Dermis blood vessel endothelial cell (primary cell): ENCODE measurements around the gene FCHSD1. TPM values are rescaled to one million over a fixed set of nuclear protein-coding genes. Genes with fewer than 3 reads are reported as not detected.

Experiments used
- DNase-seq: peaks from one replicate; pipeline ENCODE4 v3.0.0; 2010
- total RNA-seq: library from RNA; depleted of rRNA; stranded (reverse); fragments of >200 nt; gene quantifications from 2 replicates; pipeline ENCODE4 v1.2.3, GENCODE V29; 2014

Gene FCHSD1
- total RNA-seq, 1 donor from 2014 or later: 24.0 TPM

DNA sequence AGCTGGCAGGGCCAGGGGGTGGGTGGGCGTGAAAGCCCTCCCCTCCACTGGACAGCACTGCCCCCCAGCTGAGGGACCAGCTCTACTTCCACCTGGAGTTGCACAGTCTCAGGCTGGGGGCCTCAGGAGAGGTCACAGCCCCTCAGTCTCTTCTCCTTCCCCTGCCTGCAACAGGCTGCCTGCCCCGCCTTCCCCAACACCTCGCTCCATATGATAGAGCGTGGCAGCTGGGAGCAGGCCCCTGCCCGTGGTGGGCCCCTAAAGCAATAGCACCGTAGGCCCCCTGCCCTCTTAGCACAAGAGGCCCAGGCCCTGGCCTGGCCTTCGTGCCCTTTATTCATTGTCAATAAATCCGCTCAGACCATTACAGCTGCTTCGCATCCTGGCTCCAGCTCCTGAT is 10.5 kb downstream of the FCHSD1 start:
- no peak for DNase-seq

DNA sequence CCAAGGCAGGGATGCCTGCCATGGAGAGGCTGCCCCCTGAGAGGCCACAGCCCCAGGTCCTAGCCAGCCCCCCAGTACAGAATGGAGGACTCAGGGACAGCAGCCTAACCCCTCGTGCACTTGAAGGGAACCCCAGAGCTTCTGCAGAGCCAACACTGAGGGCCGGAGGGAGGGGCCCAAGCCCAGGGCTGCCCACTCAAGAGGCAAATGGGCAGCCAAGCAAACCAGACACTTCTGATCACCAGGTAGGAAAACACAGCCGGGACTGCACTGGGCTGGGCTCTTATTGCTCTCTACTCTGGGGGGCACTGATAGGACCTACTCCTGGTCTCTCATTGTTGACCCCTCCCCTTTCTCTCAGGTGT is 11.2 kb downstream of the FCHSD1 start:
- DNase-seq: no peak

DNA sequence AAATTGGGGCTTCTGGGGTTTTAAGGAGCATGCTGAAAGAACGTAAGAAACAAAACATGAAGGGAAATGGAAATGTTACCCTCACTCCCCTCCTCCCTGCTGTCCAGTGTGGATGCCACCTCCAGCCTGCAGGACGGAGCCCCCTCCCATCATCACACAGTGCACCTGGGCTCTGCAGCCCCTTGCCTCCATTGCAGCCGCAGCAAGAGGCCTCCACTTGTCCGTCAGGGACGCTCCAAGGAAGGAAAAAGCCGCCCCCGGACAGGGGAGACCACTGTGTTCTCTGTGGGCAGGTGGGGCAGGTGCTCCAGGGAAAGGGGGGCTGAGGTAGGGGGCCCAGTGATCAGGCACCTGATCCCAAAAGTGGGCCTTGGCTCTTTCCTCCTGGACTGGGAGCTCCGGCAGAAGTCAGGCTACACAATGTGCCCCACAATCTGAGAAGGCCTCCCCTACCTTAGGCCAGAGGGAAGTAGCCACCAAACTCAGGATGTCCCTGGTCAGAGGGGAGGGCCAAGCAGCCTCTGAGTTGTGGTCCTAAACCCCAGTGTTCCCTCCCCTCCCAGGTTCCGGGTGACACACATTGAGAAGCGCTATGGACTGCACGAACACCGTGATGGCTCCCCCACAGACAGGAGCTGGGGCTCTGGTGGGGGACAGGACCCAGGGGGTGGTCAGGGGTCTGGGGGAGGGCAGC is 11.7 kb downstream of the FCHSD1 start:
- no peak for DNase-seq

DNA sequence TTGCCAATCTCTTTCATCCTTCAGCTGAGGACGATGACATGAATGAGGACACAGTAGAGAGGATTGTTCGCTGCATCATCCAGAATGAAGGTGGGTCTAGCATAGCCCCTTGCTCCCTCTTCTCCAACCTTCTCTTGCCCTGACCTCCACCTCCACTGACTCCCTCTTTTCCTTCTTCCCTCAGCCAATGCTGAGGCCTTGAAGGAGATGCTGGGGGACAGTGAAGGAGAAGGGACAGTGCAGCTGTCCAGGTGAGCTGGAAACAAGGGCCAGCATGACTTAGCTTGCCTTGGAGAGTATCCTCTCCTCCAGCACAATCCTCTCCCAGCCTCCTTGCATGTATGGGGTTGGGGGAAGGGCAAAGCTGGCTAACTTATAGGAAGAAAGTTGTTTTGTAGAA is 12.4 kb downstream of the FCHSD1 start:
- no peak for DNase-seq

DNA sequence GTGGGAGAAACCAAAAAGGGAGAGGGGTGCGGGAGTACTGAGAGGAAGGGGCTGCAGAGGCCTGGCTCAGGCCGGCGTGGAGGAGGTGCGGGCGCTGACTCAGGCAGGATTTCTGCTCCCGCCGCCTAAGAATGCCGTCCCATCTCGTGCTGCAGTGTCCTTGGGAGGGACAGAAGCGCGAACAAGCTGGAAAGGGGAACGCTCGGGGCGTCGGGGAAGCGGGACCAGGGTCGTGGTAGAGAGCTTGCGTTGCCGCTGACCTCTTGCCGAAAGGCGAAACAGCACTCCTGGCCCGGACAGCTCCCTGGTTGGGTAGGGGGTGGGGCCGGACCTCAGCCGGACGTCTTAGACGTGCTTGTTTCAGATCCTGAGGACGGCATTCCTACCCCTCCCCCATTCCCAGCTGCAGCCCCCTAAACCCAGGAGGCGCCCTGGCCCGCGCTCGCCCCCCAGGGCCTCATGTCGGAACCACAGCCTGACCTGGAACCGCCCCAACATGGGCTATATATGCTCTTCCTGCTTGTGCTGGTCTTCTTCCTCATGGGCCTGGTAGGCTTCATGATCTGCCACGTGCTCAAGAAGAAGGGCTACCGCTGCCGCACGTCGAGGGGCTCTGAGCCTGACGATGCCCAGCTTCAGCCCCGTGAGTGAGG is 13.3 kb downstream of the FCHSD1 start:
- peak; percentile 73 for DNase-seq

DNA sequence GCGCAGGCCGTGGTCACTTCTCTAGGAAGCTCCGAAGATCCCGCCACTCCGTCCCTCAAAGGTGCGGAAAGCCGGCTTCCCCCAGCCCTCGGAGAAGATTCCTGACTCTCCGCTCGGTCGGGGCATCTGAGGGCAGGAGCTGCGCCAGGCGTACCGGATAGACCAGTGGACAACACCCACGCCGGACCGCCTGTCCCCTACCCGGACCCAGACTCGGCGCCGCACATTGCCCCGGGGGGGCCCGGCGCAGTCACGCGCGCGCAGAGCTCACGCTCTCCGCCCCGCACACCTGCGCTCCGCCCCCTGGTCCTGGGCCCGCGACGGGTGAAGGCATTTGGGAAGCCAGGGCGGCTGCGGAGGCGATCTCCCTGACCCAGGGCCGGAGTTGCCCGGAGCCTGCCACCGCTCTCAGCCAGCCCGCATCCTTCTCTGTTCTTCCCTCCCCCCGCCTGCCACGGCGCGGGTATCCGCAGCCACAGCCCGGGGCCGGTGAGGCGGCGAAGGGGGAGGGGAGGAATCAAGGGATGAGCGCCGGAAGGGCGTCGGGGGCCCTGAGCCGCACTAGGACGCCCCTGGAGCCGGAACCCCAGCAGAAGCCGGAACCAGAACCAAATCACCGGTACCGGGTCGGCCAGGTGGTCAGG is 14.0 kb downstream of the FCHSD1 start:
- peak; percentile 10 for DNase-seq

DNA sequence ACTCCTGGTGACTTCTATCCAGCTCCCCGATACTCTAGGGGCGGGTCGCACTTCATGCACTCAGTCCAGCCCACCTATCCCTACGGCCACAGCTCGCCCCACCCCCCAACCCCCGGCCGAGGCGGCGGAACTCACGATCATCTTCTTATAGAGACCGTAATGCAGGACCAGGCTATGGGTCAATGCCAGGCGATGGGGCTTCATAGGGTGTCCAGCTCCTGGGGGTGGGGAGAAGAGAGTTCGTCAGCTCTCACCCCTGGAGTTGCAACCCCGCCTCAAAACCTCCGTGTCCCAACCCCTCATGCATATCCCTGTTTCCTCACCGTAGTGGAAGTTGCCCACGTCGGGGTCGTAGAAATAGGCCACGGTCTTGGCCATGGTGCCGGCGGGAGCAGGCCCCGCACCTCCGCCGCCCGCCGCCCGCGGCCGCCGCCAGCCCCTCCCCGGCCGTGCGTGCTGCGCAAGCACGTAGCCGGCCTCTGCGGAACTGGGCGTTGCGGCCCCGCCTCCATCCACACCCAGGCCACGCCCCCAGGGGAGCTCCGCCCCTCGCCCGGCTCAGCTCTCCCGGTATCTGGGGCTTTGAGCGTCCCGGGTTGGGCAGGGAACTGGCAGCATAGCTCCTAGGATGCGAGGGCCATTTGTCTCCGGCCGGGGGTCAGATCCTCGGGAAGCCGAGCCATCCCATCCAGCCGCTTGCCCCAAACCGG is 14.7 kb downstream of the FCHSD1 start, which contains the start of the genes HDAC3 and RELL2:
Gene HDAC3, minus strand, starts transcription at position 437 of the 710 bp plus-strand sequence. Its CDS starts 59 bp downstream, at position 378.
Gene RELL2, plus strand, starts transcription at position 585 of the 710 bp plus-strand sequence. CDS start 1,229 bp downstream, outside the sequence.
- DNase-seq: peak; percentile 94

DNA sequence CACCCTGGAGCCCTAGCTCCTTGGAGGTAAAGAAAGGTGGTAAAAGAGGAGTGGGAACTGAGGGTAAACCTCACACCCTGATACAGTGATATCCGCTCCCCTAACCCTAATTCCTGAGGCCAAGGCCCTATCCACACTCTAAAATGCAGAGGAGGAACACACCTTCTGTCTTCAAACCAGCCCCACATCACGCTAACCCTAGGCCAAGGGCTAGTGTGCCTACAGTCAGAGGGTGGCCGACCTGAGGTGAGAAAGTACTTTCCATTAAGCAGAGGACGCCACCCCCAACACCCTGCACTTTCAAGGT is 15.2 kb downstream of the FCHSD1 start:
- no peak for DNase-seq

DNA sequence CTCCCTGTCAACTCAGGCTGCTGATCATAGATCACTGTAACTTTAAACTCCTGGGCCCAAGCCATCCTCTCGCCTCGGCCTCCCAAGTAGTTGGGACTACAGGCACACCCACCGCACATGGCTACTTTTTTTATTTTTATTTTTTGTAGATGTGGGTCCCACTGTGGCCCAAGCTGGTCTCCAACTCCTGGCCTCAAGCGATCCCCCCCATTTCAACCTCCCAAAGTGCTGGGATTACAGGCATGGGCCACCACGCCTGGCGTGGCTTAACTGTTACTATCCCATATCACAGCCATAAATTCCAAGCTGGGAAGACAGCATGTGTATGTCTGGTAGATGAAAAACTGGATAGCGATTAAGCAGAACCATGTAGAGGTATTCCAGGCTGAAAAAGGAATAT is 15.6 kb downstream of the FCHSD1 start:
- no peak for DNase-seq

DNA sequence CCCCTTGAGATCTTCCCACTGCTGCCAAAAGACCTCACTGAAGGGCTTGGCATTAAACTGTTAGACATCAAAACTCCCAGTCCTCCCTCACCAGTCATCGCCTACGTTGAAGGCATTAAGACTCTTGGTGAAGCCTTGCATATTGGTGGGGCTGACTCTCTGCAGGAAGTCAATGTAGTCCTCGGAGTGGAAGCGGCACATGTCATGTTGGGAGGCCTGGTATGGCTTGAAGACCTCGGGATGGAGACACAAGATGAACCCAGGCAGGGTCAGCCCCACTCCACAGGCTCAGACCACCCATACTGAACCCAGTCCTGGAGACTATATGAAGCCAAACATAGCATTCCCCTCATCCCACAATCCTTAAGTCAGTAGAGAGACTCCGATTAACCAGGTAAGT is 16.5 kb downstream of the FCHSD1 start:
- DNase-seq: no peak

DNA sequence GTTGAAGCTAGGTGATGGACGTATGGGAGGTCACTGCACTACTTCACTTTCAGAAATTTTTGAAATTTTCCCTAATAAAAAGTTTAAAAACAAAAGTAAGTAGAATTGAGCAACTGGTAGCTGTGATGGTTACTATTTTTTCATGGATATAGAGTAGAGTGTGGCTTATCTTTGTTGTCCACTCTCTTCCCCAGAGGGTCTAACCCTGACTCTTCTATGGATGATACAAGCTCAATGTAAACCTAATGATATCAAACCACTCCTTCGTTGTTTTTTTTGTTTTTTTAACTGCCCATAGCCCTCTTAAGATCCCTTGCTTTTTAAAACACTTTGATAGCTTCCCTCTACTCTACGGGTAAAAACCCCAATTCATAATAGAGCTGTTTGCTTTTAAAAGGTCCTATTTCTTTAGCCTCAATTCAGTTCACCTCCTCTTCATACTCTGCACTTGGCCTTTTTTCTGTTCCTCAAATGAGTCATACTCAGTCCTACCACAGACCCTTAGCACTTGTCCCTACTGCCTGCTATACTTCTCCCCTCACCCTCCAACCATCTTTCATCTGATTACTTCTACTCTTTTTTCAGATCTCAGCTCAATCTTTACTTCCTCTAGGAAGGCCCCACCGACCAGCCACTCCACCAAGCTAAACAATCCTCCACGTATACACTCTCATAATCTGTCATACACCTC is 17.2 kb downstream of the FCHSD1 start:
- no peak for DNase-seq

DNA sequence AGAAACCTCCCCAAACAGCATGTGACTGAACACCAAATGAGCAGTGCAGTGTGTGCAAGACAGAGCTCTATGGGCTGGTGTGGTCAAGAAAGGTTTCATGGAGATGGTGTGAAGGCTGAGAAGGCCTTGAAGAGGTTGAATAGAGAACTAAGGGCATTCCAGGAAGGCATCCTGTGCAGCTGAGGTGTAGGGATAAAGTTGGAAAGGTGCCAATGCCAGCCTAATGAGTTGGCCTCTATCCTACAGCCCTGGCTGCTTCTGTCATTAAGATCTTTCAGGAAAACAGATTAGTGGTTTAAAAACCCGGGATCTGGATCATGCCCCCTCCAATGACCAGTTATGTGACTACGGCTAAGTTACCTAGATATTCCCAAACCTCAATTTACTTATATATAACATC is 18.6 kb downstream of the FCHSD1 start:
- no peak for DNase-seq

DNA sequence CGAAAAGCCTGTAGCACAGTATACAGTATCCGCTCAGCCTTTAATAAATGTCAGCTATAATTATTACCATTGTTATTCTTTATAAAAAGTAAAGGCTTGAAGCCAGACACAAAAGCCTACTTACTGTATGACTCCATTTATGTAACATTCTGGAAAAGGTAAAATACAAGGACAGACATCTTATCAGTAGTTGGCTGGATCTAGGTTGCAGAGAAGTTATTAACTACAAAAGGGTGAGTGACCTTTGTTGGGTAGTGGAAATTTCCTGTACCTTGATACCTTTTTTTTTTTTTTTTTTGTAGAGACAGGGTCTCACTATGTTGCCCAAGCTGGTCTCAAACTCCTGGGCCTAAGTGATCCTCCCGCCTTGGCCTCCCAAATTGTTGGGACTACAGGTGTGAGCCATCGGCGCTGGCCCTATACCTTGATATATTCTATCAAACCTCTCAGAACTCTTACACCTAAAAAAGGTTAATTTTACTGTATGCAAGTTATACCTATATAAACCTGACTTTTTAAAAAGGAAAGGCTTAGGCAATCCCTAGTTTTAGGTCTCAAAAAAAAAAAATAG is 20.6 kb downstream of the FCHSD1 start:
- no peak for DNase-seq

DNA sequence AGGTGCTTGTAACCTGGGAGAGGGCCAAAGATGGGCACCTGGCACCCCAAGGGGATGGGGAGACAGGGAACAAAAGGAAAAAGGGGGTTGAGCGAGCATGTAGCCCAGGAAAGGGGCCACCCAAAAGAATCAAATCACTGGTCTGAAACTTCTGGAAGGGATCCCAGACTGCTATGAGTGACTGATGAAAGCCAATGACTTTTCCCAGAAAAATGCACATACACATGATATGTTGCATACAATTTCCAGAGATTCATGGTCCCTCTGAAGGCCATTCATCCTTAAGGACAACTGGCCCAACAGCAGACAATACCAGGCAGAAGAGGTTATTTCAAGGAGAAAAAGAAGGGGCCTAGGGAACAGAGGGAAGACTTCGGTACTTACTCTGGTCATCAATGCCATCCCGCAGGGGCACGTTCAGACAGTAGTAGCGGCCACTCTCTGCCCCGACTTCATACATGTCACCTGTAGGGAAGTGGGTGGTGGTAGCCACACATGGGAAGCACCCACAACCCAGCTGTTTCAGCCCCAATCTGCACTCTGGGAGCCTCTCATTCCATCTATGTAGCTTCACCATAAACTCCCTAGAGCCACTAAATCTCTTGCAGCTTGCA is 22.9 kb downstream of the FCHSD1 start:
- no peak for DNase-seq

DNA sequence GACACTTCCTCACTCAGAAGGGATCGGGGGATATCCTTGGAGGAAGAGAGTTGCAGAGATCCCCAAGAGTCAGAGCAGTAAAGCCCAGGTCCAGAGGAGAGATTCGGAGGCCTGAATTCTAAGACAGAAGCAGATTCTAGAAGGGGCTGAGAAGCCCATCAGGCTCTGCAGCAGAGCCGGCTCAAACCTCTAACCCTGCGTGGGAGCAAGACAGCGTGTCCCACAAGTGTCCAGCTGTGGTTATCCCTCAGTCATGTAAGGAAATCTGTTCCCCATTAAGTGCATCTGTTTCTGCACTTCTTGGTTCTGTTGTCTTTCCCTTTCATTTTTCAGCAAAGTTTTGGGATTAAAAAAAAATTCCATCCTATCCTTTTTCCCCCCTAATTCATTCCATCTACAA is 27.6 kb downstream of the FCHSD1 start:
- no peak for DNase-seq

DNA sequence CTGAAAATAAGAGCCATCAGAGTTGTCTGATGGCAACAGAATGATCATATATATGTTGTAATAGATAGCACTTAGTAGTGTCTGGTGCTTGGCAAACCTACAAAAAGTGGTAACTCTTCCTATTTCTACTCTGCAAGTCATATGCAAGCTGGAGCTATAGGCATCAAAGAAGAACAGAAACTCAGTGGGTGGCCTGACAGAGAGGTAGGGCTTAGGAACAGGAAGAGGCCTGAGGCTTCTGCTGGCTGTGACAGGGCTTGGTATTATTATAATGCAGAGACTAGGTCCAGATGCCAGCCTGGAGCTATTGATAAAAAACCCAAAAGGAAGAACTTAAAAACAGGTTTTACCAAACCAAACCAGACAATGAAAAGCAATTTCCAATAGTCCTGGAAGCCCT is 28.0 kb downstream of the FCHSD1 start:
- DNase-seq: no peak

DNA sequence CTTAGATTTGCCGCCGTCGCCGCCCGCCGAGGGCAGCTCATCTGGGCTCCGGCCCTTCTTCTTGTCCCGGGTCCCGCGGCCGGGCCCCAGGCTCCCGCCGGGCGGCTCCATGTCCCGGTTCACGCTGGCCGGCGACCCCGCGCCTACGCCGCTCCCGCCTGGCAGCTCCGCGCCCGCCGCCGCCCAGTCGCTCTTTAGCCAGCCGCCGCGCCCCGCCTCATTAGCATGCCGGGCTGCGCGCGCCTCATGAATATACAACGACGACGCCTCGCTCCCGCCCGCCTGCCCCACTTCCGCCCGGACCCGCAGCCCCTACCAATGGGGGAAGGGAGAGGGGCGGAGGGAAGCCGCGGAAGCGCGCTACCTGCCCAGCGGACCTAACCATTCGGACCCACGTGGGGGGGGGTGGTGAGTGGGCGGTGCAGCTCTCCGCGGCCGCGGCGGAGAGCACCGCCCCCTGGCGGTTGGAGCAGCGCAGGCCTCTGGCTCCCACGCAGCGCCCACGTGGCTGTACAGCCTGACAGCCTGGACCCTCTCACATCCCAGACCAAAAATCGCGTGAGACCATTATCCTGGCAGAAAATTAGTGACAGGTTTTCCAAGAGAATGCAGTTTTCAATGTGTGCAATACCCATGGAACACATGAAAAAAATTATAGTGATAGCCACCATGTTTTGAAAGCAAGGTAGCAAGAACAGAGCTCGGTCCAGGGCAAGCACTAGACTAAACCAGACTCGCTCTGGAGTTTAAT is 32.2 kb downstream of the FCHSD1 start, which contains the start of gene DIAPH1:
Gene DIAPH1, minus strand, starts transcription at position 197 of the 751 bp plus-strand sequence. Its CDS starts 86 bp downstream, at position 111.
- DNase-seq: peak; percentile 98

DNA sequence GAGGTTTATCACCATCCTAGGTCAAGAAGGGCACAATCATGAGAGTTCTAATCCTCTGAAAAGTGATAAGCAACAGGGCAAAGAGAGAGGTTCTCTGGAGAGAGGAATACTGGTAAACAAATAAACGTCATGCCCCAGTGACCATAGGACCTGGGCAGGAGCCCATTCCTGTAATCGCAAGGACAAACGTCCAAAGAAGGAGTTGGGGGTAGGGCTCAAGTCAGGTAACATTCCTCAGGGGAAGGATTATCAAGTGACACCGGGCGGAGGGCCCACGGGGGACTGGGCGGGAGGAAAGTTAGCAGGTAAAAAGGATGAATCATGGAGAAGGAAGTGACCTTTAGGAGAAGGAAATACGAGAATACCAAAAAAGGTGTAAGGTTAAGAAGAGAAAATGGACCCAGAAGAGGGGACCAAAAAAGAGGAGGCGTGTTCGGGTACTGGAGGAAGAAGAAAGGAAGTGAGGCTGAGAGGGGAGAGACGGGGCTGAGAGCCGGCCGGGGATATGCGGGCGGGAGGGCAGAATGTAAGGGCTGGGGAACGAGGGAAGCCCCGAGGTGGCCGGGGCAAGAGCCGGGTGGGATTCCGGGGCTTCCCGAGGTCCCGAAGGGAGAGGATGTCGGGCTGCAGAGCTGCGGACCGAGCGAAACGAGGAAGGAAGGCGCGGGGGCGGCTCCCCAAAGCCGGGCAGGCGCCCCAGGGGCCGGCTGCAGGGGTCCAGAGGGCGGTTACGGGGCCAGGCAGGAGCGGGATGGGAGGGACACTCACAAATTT is 33.0 kb downstream of the FCHSD1 start:
- DNase-seq: peak; percentile 57

DNA sequence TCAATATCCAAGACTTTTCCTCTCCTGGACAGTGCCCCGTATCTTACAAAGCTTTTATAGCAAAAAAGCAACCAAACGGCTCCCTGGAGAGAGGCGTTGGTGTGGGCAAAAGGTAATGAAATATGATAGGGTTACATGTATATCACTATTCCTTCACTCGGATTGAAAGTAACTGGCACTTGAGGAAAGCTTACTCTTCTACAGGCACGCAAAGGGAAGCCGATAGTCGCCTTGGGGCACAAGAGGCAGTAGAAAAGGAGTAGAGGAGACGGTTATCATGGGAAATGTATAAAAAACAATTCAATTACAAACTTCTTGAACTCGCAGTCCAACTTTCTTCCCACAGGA is 33.6 kb downstream of the FCHSD1 start:
- DNase-seq: peak; percentile 46

DNA sequence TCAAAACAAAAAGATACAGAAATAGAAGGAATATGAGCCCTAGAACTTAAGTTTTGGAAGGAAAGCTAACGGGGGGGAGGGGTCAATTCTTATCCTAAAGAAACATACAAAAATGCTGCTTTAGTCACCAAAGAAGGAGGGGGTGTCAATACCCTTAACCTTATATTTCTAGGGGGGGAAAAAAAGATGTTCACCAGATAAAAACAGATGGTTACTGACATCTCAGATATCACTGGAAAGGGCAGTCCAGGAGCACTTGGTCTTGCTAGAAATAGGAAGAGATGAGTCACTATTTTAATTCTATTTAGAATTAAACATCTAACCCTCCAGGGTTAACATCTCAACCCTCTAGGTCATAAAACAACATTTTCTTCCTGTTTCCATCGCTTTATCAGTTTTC is 34.1 kb downstream of the FCHSD1 start:
- peak; percentile 49 for DNase-seq
